Nephron (organoid): ENCODE results near the gene DDHD1.
A peak's percentile ranks its signal among the peaks of the same experiment; 100 is the strongest.

Experiments
- H3K27ac Mint-ChIP-seq, 3 experiments: 2 replicates each; pipeline ENCODE4 v1.8.0; 2020; ENCODE audit warnings: mixed read lengths in 3 of 3, mild to moderate bottlenecking in 2 of 3, moderate library complexity in 1 of 3
- H3K27me3 Mint-ChIP-seq: 2 replicates; pipeline ENCODE4 v1.8.0; 2021; ENCODE audit warnings: low read depth, mild to moderate bottlenecking, moderate library complexity, mixed read lengths
- H3K36me3 Mint-ChIP-seq: 2 replicates; pipeline ENCODE4 v1.8.0; 2020; ENCODE audit warnings: low read depth, mixed read lengths
- H3K4me1 Mint-ChIP-seq: 2 replicates; pipeline ENCODE4 v1.8.0; 2020; ENCODE audit warnings: mixed read lengths
- H3K4me3 Mint-ChIP-seq, 3 experiments: 2 replicates each; pipeline ENCODE4 v1.8.0; 2020; ENCODE audit warnings: mild to moderate bottlenecking in 3 of 3, mixed read lengths in 3 of 3, moderate library complexity in 2 of 3
- H3K9me3 Mint-ChIP-seq: 2 replicates; pipeline ENCODE4 v1.8.0; 2020; ENCODE audit warnings: mixed read lengths
- TF ChIP-seq, protein P1 (sequence below), 3 experiments: fragments of 200-600 bp; sonication (generic); IDR thresholded peaks; one replicate each; pipeline ENCODE4 v1.5.0; 2021; ENCODE audit warnings: antibody characterized with exemption in 3 of 3; ENCODE audit not compliant: unreplicated experiment in 3 of 3

The DDHD1 gene

GRCh38 chr14:53010193-53011040, 142.7 kb downstream of the DDHD1 start:
- peak overlapping the region; percentile 68 to 82 (median 77) for H3K27ac Mint-ChIP-seq
- TF ChIP-seq, protein P1, sequence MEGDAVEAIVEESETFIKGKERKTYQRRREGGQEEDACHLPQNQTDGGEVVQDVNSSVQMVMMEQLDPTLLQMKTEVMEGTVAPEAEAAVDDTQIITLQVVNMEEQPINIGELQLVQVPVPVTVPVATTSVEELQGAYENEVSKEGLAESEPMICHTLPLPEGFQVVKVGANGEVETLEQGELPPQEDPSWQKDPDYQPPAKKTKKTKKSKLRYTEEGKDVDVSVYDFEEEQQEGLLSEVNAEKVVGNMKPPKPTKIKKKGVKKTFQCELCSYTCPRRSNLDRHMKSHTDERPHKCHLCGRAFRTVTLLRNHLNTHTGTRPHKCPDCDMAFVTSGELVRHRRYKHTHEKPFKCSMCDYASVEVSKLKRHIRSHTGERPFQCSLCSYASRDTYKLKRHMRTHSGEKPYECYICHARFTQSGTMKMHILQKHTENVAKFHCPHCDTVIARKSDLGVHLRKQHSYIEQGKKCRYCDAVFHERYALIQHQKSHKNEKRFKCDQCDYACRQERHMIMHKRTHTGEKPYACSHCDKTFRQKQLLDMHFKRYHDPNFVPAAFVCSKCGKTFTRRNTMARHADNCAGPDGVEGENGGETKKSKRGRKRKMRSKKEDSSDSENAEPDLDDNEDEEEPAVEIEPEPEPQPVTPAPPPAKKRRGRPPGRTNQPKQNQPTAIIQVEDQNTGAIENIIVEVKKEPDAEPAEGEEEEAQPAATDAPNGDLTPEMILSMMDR (IDR thresholded peaks at IDR 0.05; ENCODE audit: unreplicated experiment in 3 of 3): no peak

GRCh38 chr14:53006931-53007562, 146.1 kb downstream of the DDHD1 start:
- H3K4me1 Mint-ChIP-seq: peaks cover 40% of the 10 kb centered on the region
- no peaks in the 10 kb centered on the region for H3K9me3 Mint-ChIP-seq
- H3K27me3 Mint-ChIP-seq: peaks cover 5% of the 10 kb centered on the region
- peak overlapping the region in 2 of 3 experiments; percentile 30 to 54 for H3K27ac Mint-ChIP-seq
- no peak overlapping the region for H3K4me3 Mint-ChIP-seq
- TF ChIP-seq, protein P1 (IDR thresholded peaks at IDR 0.05; ENCODE audit: unreplicated experiment in 3 of 3): no peak
- no peaks in the 10 kb centered on the region for H3K36me3 Mint-ChIP-seq

More at GRCh38 chr14:53010193-53011040, 142.7 kb downstream of the DDHD1 start:
- no peaks in the 10 kb centered on the region for H3K9me3 Mint-ChIP-seq
- peak overlapping the region in 2 of 3 experiments; percentile 15 to 26 for H3K4me3 Mint-ChIP-seq
- no peaks in the 10 kb centered on the region for H3K36me3 Mint-ChIP-seq
- H3K4me1 Mint-ChIP-seq: peaks cover 46% of the 10 kb centered on the region
- H3K27me3 Mint-ChIP-seq: peaks cover 5% of the 10 kb centered on the region

DNA sequence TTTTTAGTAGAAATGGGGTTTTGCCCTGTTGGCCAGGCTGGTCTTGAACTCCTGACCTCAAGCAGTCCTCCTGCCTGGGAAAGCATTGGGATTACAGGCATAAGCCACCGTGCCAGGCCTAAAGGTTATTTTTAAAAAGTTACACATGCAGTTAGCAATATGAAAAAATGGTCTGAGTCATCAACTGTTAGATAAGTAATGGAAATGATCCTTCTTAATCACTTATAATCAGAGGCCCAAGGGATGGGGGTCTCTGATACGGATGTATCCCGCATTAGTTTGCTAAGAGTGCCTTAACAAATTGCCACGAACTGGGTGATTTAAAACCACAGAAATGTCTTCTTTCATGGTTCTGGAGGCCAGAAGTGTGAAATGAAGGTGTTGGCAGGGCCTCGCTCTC, 148.1 kb downstream of the DDHD1 start:
- no peaks in the 10 kb centered on the region for H3K9me3 Mint-ChIP-seq
- peaks cover 5% of the 10 kb centered on the region for H3K27me3 Mint-ChIP-seq
- TF ChIP-seq, protein P1 (IDR thresholded peaks at IDR 0.05; ENCODE audit: unreplicated experiment in 3 of 3): no peak
- no peak overlapping the region for H3K4me3 Mint-ChIP-seq
- peaks cover 19% of the 10 kb centered on the region for H3K4me1 Mint-ChIP-seq
- H3K27ac Mint-ChIP-seq: no peak overlapping the region
- no peaks in the 10 kb centered on the region for H3K36me3 Mint-ChIP-seq

DNA sequence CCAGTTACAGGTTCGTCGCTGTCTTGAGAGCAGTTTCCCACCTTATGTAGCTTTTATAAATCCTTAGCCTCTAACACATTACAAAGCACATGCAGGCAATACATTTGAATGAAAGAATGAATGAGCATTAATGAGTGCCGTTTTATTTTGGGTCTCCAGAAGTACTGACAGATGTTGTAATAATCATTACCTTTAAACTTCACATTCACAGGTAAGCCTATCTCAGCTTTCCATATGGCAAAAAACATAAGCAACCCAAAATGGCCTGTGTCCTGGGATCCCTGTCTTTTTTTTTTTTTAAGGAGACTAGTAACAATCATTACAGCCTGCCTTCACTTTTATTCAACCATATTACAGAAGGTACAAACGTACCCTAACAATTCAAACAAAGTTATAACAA, 149.3 kb downstream of the DDHD1 start:
- H3K4me3 Mint-ChIP-seq: no peak overlapping the region
- no peaks in the 10 kb centered on the region for H3K36me3 Mint-ChIP-seq
- no peak overlapping the region for H3K27ac Mint-ChIP-seq
- H3K9me3 Mint-ChIP-seq: no peaks in the 10 kb centered on the region
- H3K4me1 Mint-ChIP-seq: peaks cover 12% of the 10 kb centered on the region
- peaks cover 5% of the 10 kb centered on the region for H3K27me3 Mint-ChIP-seq
- TF ChIP-seq, protein P1 (IDR thresholded peaks at IDR 0.05; ENCODE audit: unreplicated experiment in 3 of 3): no peak

DNA sequence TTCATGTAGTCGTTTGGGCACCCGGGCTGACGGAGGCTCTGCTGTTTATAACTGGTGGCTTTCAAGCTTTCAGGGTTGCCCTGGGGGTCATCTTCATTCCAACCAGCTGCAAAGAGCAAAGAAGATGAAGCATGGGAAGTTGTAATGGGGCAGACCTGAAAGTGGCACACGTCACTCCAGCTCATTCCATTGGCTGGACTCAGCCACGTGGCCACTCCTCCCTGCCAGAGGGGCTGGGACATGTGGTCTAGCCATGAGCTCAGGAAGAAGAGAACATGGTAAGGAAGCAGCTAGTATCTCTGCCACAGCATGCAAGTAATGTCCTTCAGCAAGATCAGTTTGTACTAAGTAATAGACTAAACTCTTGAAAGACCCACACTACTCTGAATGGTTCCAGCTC, 150.5 kb downstream of the DDHD1 start:
- Mint-ChIP-seq H3K27me3 (peaks cover 5% of the 10 kb centered on the region), H3K27ac (no peak overlapping the region), H3K4me1 (peaks cover 10% of the 10 kb centered on the region), H3K9me3 (no peaks in the 10 kb centered on the region), H3K4me3 (no peak overlapping the region), H3K36me3 (no peaks in the 10 kb centered on the region)
- TF ChIP-seq, protein P1 (IDR thresholded peaks at IDR 0.05; ENCODE audit: unreplicated experiment in 3 of 3): no peak
